ENCODE results near the gene MNAT1.

The MNAT1 gene

GRCh38 chr14:60973070-60973469, 238.5 kb downstream of the MNAT1 start:
- Histone ChIP-seq H3K27ac (ENCODE audit: low read depth, low read length) (no peak overlapping the region), H3K79me2 (ENCODE audit: control insufficient read depth, low read length) (peaks cover 6% of the 10 kb centered on the region), H4K20me1 (ENCODE audit: control insufficient read depth, insufficient read depth, low read depth, low read length) (no peaks in the 10 kb centered on the region), H3K4me3 (ENCODE audit: low read length) (no peak overlapping the region), H3K4me2 (ENCODE audit: low read length) (no peak overlapping the region), H3K36me3 (ENCODE audit: control insufficient read depth, low read length) (peaks cover 55% of the 10 kb centered on the region), H3K4me1 (ENCODE audit: control insufficient read depth, low read length) (peaks cover 6% of the 10 kb centered on the region; the same call in 1 of the 2 replicates), H3F3A (ENCODE audit: control insufficient read depth, insufficient read depth) (peaks cover 7% of the 10 kb centered on the region; the same call in 1 of the 2 replicates), H3K27me3 (ENCODE audit: control insufficient read depth, low read length) (no peaks in the 10 kb centered on the region), H3K9me2 (replicated peaks; ENCODE audit: control insufficient read depth, low read length) (no peaks in the 10 kb centered on the region), H3K9me3 (ENCODE audit: control insufficient read depth, insufficient read depth, low read length) (no peaks in the 10 kb centered on the region)
- TF ChIP-seq EZH2phosphoT487 (IDR thresholded peaks at IDR 0.05; ENCODE audit: borderline replicate concordance, low read length): no peak
- no peak for TF ChIP-seq CTCF (IDR thresholded peaks at IDR 0.05; ENCODE audit: low read depth, low read length, poor library complexity, severe bottlenecking)

DNA sequence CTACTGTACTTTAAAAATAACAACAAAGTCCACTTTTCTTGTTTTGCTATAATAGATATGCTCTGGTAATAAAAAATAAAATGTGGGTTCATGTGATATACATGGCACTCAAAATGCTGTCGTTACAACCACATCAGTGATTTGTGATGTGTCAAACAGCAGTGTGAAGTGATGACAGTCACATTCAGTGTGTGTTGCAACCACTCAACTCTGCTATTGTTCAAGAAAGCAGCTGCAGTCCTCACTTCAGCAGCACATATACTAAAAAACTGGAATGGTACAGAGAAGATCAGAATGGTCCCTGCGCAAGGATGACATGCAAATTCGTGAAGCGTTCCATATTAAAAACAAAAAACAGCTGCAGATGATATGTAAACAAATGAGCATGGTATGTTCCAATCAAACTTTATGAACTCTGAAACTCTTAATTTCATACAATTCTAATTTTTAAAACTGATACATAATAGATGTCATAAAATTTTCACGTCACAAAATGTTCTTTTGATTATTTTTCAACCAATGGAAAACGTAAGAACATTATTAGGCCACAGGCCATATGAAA, 239.6 kb downstream of the MNAT1 start:
- Histone ChIP-seq H3K27me3 (ENCODE audit: control insufficient read depth, low read length) (no peaks in the 10 kb centered on the region), H3K9me2 (replicated peaks; ENCODE audit: control insufficient read depth, low read length) (no peaks in the 10 kb centered on the region), H3K36me3 (ENCODE audit: control insufficient read depth, low read length) (peaks cover 61% of the 10 kb centered on the region), H3K9me3 (ENCODE audit: control insufficient read depth, insufficient read depth, low read length) (no peaks in the 10 kb centered on the region), H3K79me2 (ENCODE audit: control insufficient read depth, low read length) (peaks cover 12% of the 10 kb centered on the region), H3K4me2 (ENCODE audit: low read length) (no peak overlapping the region), H3K27ac (ENCODE audit: low read depth, low read length) (no peak overlapping the region), H3K4me3 (ENCODE audit: low read length) (no peak overlapping the region), H3K4me1 (ENCODE audit: control insufficient read depth, low read length) (peaks cover 13% of the 10 kb centered on the region; the same call in 1 of the 2 replicates), H4K20me1 (ENCODE audit: control insufficient read depth, insufficient read depth, low read depth, low read length) (no peaks in the 10 kb centered on the region), H3F3A (ENCODE audit: control insufficient read depth, insufficient read depth) (no peaks in the 10 kb centered on the region; the same call in 1 of the 2 replicates)
- no peak for TF ChIP-seq CTCF (IDR thresholded peaks at IDR 0.05; ENCODE audit: low read depth, low read length, poor library complexity, severe bottlenecking)
- no peak for TF ChIP-seq EZH2phosphoT487 (IDR thresholded peaks at IDR 0.05; ENCODE audit: borderline replicate concordance, low read length)

- Histone ChIP-seq H3K79me2 (ENCODE audit: control insufficient read depth, low read length) (peaks cover 25% of the 10 kb centered on the region), H3K9me2 (replicated peaks; ENCODE audit: control insufficient read depth, low read length) (no peaks in the 10 kb centered on the region), H3F3A (ENCODE audit: control insufficient read depth, insufficient read depth) (peaks cover 4% of the 10 kb centered on the region; the same call in 1 of the 2 replicates), H3K4me1 (ENCODE audit: control insufficient read depth, low read length) (peaks cover 24% of the 10 kb centered on the region), H4K20me1 (ENCODE audit: control insufficient read depth, insufficient read depth, low read depth, low read length) (no peaks in the 10 kb centered on the region), H3K27ac (ENCODE audit: low read depth, low read length) (no peak overlapping the region), H3K27me3 (ENCODE audit: control insufficient read depth, low read length) (no peaks in the 10 kb centered on the region), H3K36me3 (ENCODE audit: control insufficient read depth, low read length) (peaks cover 62% of the 10 kb centered on the region), H3K4me3 (ENCODE audit: low read length) (no peak overlapping the region), H3K9me3 (ENCODE audit: control insufficient read depth, insufficient read depth, low read length) (no peaks in the 10 kb centered on the region), H3K4me2 (ENCODE audit: low read length) (no peak overlapping the region)
- TF ChIP-seq EZH2phosphoT487 (IDR thresholded peaks at IDR 0.05; ENCODE audit: borderline replicate concordance, low read length): no peak
- no peak for TF ChIP-seq CTCF (IDR thresholded peaks at IDR 0.05; ENCODE audit: low read depth, low read length, poor library complexity, severe bottlenecking)
These were observed 241.0 kb downstream of the MNAT1 start for GRCh38 chr14:60975551-60975950.
